H1 (cell line): ENCODE measurements around the gene TIMM10B. TPM values are rescaled to one million over a fixed set of nuclear protein-coding genes. Genes with fewer than 3 reads are reported as not detected.

Source experiments
- NANOG ChIP-seq: IDR thresholded peaks from 2 replicates; pipeline ENCODE4 v1.6.1; 2011; ENCODE audit warnings: low read length, low read depth, mild to moderate bottlenecking, inconsistent platforms; ENCODE audit not compliant: insufficient read depth, poor library complexity, severe bottlenecking
- RBBP5 ChIP-seq: IDR thresholded peaks from 2 replicates; pipeline ENCODE4 v1.7.1; 2012; ENCODE audit warnings: low read depth, mild to moderate bottlenecking, inconsistent platforms, low read length, moderate library complexity, borderline replicate concordance
- SRF ChIP-seq: IDR thresholded peaks from 2 replicates; pipeline ENCODE4 v1.6.1; 2011; ENCODE audit warnings: mild to moderate bottlenecking, low read depth, low read length, moderate library complexity
- TAF7 ChIP-seq: optimal IDR thresholded peaks from 2 replicates; pipeline ENCODE3; 2011; ENCODE audit warnings: low read depth, mild to moderate bottlenecking, inconsistent platforms, low read length, moderate library complexity, borderline replicate concordance
- polyA plus RNA-seq, 7 experiments: library from polyadenylated mRNA; depleted of rRNA in 3 of 7; stranded (reverse) in 5 of 7; unstranded in 2 of 7; fragments of >200 nt in 5 of 7; fragments of 200-250 nt in 2 of 7; gene quantifications; 1 replicate in 5 of 7; 2 replicates in 1 of 7; 4 replicates in 1 of 7; pipeline versions ENCODE4 v1.2.1 to v1.2.3, GENCODE V29; 2011 to 2013; ENCODE audit warnings: missing spikeins in 2 of 7, mixed read lengths in 2 of 7
- total RNA-seq: library from RNA; stranded (reverse); fragmentation: NEBNext Ultra II Directional; extraction: Animal tissue kit (Norgen Biotek cat#: 25700); gene quantifications from 2 replicates; pipeline ENCODE4 v1.2.1, GENCODE V29; 2021
- TF ChIP-seq, protein P1 (sequence below): IDR thresholded peaks from 2 replicates; pipeline ENCODE4 v1.6.1; 2012; ENCODE audit warnings: low read length, inconsistent platforms

Gene TIMM10B
- total and polyA plus RNA-seq, 2 of the 8 experiments (the other 6 are each of a cell fraction or from before 2014, with no cell fraction given) = 38.2 to 47.8 TPM

DNA sequence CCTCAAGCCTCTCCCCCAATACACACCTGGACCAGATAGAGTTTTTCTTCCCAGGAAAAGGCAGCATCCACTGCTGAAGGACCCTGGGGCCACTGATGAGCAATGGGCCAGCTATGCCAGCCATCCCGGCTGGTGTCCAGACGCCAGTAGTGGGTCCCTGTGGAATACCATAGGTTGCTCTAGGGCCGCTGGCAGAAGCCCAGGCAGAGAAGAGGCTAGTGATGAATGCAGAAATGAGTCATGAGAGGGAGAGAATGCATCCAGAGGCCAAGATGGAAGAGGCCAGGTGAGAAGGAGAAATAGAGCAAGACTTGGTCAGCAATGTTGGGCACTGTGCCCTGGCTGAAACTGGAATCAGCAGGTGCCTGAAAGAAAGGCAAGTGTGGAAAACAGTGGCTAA, 49.4 kb upstream of the TIMM10B start (continued):
- TF ChIP-seq, protein P1, sequence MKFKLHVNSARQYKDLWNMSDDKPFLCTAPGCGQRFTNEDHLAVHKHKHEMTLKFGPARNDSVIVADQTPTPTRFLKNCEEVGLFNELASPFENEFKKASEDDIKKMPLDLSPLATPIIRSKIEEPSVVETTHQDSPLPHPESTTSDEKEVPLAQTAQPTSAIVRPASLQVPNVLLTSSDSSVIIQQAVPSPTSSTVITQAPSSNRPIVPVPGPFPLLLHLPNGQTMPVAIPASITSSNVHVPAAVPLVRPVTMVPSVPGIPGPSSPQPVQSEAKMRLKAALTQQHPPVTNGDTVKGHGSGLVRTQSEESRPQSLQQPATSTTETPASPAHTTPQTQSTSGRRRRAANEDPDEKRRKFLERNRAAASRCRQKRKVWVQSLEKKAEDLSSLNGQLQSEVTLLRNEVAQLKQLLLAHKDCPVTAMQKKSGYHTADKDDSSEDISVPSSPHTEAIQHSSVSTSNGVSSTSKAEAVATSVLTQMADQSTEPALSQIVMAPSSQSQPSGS = no peak
- TF ChIP-seq NANOG (no peak), TAF7 (no peak), RBBP5 (no peak), SRF (no peak)
